BLaER1 (cell line): Measurements from ENCODE around the gene UBAP2.

Source experiments
- H3K27ac ChIP-seq: shearing (Covaris generic); formaldehyde crosslinking; 2 replicates; pipeline ENCODE4 v1.8.1; 2022
- H3K27me3 ChIP-seq: shearing (Covaris generic); formaldehyde crosslinking; 2 replicates; pipeline ENCODE4 v1.8.1; 2022
- H3K36me3 ChIP-seq: shearing (Covaris generic); formaldehyde crosslinking; 2 replicates; pipeline ENCODE4 v1.8.1; 2022
- H3K4me1 ChIP-seq: shearing (Covaris generic); formaldehyde crosslinking; 2 replicates; pipeline ENCODE4 v1.8.1; 2022
- H3K4me2 ChIP-seq: shearing (Covaris generic); formaldehyde crosslinking; 2 replicates; pipeline ENCODE4 v1.8.1; 2022
- H3K4me3 ChIP-seq: shearing (Covaris generic); formaldehyde crosslinking; 2 replicates; pipeline ENCODE4 v1.8.1; 2022
- H3K9ac ChIP-seq: shearing (Covaris generic); formaldehyde crosslinking; 2 replicates; pipeline ENCODE4 v1.8.1; 2022
- H3K9me3 ChIP-seq: shearing (Covaris generic); formaldehyde crosslinking; 2 replicates; pipeline ENCODE4 v1.8.1; 2022
- H4K20me1 ChIP-seq: shearing (Covaris generic); formaldehyde crosslinking; 2 replicates; pipeline ENCODE4 v1.8.1; 2022
- Cebpa-rat ChIP-seq: shearing (Covaris generic); IDR thresholded peaks from 2 replicates; pipeline ENCODE4 v1.8.1; 2022

UBAP2 gene

DNA sequence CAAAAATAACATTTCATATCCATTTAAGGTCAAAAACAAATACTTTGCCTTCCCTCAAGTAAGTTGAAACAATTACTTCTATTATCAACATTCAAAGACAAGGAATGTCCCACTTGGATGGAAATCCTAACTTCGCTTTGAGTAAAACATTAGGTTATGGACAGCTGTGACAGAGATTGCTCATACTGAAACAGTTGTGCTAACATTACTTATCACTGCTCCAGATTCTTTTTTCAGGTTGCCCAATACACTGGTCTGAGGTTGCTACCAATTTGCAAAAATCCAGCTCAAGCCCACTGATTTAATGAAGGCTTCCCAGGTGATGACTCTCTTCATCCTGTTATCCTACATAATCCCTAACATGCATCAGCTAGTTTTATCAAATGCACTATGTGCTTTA is 98.3 kb downstream of the UBAP2 start:
- no peaks in the 10 kb centered on the region for H3K4me1 ChIP-seq
- no peak overlapping the region for H3K27ac ChIP-seq
- no peak overlapping the region for H3K4me3 ChIP-seq
- no peaks in the 10 kb centered on the region for H3K9me3 ChIP-seq
- H3K4me2 ChIP-seq, result no peak overlapping the region
- H3K36me3 ChIP-seq, result peaks cover 95% of the 10 kb centered on the region
- 0 out of 2 replicates have a peak, but pooled peaks cover 11% of the 10 kb centered on the region for H4K20me1 ChIP-seq
- H3K27me3 ChIP-seq, result no peaks in the 10 kb centered on the region
- no peak for TF ChIP-seq Cebpa-rat
- H3K9ac ChIP-seq, result no peak overlapping the region

DNA sequence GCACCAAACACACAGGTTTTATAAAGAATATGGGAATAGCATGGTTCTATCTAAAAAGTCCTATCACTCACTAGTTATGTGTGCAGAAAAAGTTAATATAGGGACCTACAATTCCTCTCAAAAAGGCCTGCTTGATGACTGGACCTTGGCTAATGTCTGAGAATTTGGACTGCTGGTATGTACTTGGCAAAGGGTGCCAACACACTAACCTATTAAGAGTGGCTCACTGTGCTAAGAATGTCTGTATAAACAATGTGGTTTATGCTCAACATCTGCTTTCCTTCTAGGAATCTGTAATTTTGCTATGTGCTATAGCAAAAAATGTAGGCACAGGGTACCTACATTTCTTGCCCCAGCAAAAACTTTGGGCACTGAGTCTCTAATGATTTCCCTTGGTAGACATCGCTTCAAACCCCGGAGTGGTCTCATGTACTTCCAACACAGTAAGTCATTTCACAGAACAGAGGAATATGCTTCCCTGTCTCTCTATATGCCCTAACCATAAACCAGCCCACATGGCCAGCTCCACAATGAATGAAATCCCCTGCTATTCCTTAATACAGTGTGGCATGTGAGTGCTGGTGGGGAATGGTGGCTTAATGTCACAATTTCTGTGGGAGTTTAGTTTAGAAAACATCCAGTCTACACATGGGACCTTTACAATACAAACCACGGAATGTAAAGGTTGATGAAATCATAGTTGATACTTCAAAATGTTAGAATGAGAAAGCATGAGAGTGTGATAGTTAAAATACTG is 101.7 kb downstream of the UBAP2 start:
- Histone ChIP-seq H3K27ac (no peak overlapping the region), H3K9ac (no peak overlapping the region), H3K4me2 (no peak overlapping the region), H3K36me3 (peaks cover 96% of the 10 kb centered on the region), H3K4me3 (no peak overlapping the region), H3K27me3 (no peaks in the 10 kb centered on the region), H4K20me1 (0 out of 2 replicates have a peak, but pooled peaks cover 11% of the 10 kb centered on the region), H3K4me1 (no peaks in the 10 kb centered on the region), H3K9me3 (no peaks in the 10 kb centered on the region)
- TF ChIP-seq Cebpa-rat, result no peak

DNA sequence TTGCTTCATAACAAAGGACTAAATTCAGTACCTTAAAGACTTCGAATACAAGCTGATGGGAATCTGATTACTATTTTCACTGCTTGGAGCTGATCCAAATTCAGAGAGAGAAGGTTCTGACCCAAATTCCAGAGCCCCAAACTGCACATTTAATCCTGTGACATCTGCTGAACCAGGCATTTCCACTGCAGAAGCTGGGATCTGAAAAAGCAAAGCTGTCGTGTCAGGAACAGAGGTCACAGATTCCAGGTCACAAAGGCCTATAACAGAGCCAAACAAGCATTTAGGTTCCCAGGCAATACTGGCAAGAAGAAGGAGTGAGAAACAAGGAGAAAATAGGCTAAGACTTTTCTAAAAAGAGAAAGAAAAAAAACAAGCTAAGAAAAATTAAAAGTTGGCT is 105.3 kb downstream of the UBAP2 start:
- Histone ChIP-seq H3K36me3 (peaks cover 92% of the 10 kb centered on the region), H3K27ac (no peak overlapping the region), H3K4me1 (no peaks in the 10 kb centered on the region), H3K27me3 (no peaks in the 10 kb centered on the region), H3K9me3 (no peaks in the 10 kb centered on the region), H4K20me1 (peaks cover 10% of the 10 kb centered on the region), H3K4me3 (no peak overlapping the region), H3K9ac (no peak overlapping the region), H3K4me2 (no peak overlapping the region)
- TF ChIP-seq Cebpa-rat, result no peak

DNA sequence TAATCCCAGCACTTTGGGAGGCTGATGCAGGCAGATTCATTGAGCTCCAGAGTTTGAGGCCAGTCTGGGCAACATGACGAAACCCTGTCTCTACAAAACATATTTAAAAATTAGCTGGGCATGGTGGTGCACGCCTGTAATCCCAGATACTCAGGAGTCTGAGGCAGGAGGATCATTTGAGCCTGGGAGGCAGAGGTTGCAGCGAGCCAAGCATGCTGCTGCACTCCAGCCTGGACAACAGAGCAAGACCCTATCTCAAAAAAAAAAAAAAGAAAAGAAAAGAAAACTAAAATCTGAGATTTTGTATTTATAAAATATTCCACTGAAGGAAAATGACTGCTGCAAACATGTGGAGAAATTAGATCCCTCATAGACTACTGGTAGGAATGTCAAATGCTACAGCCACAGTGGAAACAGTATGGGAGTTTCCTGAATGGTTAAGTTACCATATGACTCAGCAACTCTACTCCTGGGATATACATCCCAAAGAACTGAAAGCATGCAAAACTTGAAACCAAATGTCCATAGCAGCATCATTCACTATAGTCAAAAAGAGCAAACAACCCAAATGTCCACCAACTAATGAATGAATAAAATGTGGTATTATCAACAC is 106.1 kb downstream of the UBAP2 start:
- H3K36me3 ChIP-seq, result peaks cover 92% of the 10 kb centered on the region
- H3K27me3 ChIP-seq, result no peaks in the 10 kb centered on the region
- H3K27ac ChIP-seq, result no peak overlapping the region
- H3K4me3 ChIP-seq, result no peak overlapping the region
- no peak for TF ChIP-seq Cebpa-rat
- no peak overlapping the region for H3K9ac ChIP-seq
- H3K4me2 ChIP-seq, result no peak overlapping the region
- H3K9me3 ChIP-seq, result no peaks in the 10 kb centered on the region
- H3K4me1 ChIP-seq, result no peaks in the 10 kb centered on the region
- H4K20me1 ChIP-seq, result peaks cover 7% of the 10 kb centered on the region

DNA sequence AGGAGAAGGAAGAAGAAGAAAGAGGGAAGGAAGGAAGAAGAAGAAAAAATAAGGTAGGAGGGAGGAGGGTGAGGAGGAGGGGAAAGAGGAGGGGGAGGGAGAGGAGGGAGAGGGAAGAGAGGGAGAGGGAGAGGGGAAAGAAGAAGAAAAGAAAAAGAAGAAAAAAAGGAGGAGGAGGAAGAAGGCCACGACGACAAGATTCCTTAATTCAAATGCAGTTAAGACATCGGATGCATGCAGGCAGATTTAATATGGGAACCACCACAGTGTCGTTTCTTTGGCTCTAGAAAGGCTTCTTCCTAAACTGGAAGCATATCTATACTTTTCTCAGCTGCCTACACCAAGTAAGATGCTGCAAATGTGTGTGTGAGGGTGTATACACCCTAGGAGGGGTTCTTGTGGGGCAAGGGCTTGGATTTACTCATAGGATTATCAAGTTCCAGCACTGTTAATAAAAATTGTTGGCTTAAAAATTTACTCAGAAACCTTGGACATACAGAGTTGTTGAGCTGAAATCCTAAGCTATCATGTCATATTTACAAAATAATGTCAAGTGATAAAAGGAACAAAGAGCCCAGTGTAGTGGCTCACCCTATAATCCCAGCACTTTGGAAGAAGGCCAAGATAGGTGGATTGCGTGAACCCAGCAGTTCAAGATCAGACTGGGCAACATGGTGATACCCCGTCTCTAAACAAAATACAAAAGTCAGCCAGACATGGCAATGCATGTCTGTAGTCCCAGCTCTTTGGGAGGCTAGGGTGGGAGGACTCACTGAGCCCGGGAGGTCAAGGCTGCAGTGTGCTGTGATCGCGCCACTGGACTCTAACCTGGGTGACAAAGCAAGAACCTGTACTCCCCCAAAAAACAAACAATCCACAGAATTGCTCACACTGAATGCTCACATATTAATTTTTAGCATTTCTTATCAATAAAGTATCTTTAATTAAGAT is 108.5 kb downstream of the UBAP2 start:
- no peak overlapping the region for H3K4me2 ChIP-seq
- no peak overlapping the region for H3K27ac ChIP-seq
- no peaks in the 10 kb centered on the region for H3K4me1 ChIP-seq
- H4K20me1 ChIP-seq, result peaks cover 7% of the 10 kb centered on the region
- H3K27me3 ChIP-seq, result no peaks in the 10 kb centered on the region
- no peak overlapping the region for H3K4me3 ChIP-seq
- H3K9me3 ChIP-seq, result no peaks in the 10 kb centered on the region
- TF ChIP-seq Cebpa-rat, result no peak
- peaks cover 96% of the 10 kb centered on the region for H3K36me3 ChIP-seq
- no peak overlapping the region for H3K9ac ChIP-seq

DNA sequence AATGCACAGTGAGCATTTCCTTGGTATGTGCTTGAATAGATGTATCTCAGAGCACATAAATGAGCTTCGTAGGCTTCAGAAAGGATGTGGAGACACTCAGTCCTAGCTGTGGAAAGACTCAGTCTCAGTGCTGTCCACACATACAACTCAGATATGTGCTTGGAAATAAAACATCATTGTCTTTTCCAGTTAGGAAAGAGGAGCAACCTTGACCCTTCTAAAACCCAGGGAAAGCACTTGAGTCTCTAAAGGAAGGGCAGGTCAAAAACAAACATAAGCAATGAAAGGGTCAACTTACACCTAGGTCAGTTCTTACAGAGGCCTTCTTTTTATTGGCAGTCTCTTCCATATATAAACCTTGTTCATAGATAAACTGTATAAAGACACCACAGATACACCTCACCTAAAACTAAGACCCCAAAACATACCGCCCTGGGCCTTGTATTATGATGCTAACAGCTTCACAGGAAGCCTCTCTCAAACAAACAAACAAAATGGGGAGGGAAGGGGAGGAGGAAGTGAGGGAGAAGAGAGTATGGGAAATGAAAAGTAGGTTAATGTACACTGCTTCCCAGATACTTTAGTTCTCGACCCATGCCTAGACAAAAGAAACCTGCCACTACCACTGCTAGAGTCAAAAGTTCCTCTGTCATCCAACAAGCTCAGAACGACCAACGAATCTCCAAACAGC is 114.4 kb downstream of the UBAP2 start:
- no peaks in the 10 kb centered on the region for H3K4me1 ChIP-seq
- H3K9ac ChIP-seq, result no peak overlapping the region

DNA sequence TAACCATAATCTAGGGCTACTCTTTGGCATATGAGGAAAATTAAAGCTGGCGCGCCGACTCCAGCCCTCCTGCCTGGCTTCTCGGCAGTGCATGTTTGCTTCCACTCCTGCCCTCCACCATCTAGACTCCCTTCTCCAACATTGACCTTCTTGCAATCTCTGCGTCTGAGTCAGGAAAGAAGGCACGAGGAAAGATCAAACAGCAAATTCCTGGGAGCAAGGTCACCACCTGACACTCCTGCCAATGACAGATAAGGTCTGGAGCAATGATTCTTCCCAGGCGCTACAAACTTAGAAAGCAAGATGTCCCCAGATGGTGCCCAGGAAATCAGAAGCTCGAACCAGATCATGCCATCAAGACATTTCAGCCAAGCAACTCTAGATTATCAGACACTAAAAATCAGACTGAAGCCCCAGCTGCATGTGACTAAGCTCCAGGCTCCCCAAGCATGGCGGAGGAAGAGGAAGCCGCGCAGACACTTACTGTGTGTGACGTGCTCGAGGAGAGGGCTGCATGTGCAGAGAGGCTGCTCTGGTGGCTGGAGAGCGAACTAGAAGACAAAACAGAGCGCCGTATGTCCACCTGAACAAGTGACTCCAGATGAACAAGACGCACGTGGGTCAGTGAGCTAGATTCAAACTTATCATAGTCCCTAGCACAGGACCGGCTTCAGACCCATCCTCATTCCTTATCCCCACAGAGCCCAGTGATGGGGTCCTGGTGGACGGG is 116.4 kb downstream of the UBAP2 start:
- peaks cover 100% of the 10 kb centered on the region for H3K36me3 ChIP-seq
- TF ChIP-seq Cebpa-rat, result no peak
- H3K4me2 ChIP-seq, result no peak overlapping the region
- H3K27me3 ChIP-seq, result no peaks in the 10 kb centered on the region
- H3K4me3 ChIP-seq, result no peak overlapping the region
- no peaks in the 10 kb centered on the region for H3K4me1 ChIP-seq
- H4K20me1 ChIP-seq, result peaks cover 53% of the 10 kb centered on the region
- no peak overlapping the region for H3K27ac ChIP-seq
- H3K9me3 ChIP-seq, result no peaks in the 10 kb centered on the region
- H3K9ac ChIP-seq, result no peak overlapping the region

More for the DNA sequence above, 114.4 kb downstream of the UBAP2 start:
- peaks cover 32% of the 10 kb centered on the region for H4K20me1 ChIP-seq
- H3K36me3 ChIP-seq, result peaks cover 100% of the 10 kb centered on the region
- H3K27me3 ChIP-seq, result no peaks in the 10 kb centered on the region
- H3K4me2 ChIP-seq, result no peak overlapping the region
- no peak for TF ChIP-seq Cebpa-rat
- no peak overlapping the region for H3K4me3 ChIP-seq
- no peaks in the 10 kb centered on the region for H3K9me3 ChIP-seq
- no peak overlapping the region for H3K27ac ChIP-seq

DNA sequence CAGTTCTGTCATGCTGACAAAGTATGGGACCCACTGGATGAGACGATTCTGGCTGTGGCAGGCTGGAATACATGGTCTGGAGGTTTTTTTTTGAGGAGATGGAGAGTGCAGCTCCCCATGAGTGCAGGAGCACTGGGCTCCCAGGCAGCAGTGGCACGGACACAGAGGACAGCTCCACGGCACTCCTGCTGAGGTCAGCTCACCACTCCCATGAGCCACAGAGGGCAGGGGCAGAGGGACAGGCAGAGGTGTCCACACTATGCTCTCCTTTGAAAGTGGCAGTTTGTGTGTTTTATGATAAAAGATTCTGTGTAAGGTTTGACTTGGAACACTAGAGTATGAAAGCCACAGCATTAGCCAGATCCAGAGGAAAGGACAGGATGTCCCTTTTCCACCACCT is 117.4 kb downstream of the UBAP2 start:
- no peak overlapping the region for H3K4me3 ChIP-seq
- no peak for TF ChIP-seq Cebpa-rat
- H3K9me3 ChIP-seq, result no peaks in the 10 kb centered on the region
- H3K9ac ChIP-seq, result no peak overlapping the region
- H3K27ac ChIP-seq, result no peak overlapping the region
- H3K4me2 ChIP-seq, result no peak overlapping the region
- H3K27me3 ChIP-seq, result no peaks in the 10 kb centered on the region
- H3K4me1 ChIP-seq, result no peaks in the 10 kb centered on the region
- peaks cover 100% of the 10 kb centered on the region for H3K36me3 ChIP-seq
- H4K20me1 ChIP-seq, result peaks cover 62% of the 10 kb centered on the region

DNA sequence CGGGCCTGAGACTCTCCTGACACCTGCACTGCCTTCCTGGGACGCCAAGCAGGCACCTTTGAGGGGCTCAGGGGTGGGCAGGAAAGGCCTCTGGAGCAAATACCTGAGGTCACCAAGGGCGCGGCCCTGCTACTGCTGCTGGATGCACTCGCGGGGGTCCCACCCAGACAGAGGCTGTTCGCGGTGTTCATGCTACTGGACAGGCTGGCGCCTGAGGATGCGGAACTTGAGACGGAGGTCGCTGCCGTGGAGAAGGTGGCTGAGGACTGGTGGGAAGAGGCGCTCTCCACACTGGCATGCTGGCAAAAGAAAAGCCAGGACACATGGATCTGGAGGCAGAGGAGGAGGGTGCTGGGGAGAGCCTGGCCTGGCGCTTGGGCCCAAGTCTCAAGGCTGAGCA is 121.0 kb downstream of the UBAP2 start:
- Histone ChIP-seq H4K20me1 (peaks cover 97% of the 10 kb centered on the region), H3K4me3 (no peak overlapping the region), H3K4me1 (peaks cover 7% of the 10 kb centered on the region), H3K36me3 (peaks cover 100% of the 10 kb centered on the region), H3K9ac (no peak overlapping the region), H3K4me2 (no peak overlapping the region), H3K9me3 (no peaks in the 10 kb centered on the region), H3K27ac (no peak overlapping the region), H3K27me3 (no peaks in the 10 kb centered on the region)
- TF ChIP-seq Cebpa-rat, result no peak
